Kidney capillary endothelial cell (primary cell): ENCODE measurements around the gene CLEC11A.

Experiments used
- DNase-seq: peaks from one replicate; pipeline ENCODE4 v3.0.0-alpha.2; 2018; ENCODE audit warnings: low spot score

CLEC11A gene

GRCh38 chr19:50703915-50704796, 19.0 kb upstream of the CLEC11A start:
- DNase-seq, result peak; percentile 49

GRCh38 chr19:50705422-50706019, 17.6 kb upstream of the CLEC11A start:
- peak; percentile 84 for DNase-seq

GRCh38 chr19:50706387-50706786, 16.8 kb upstream of the CLEC11A start:
- DNase-seq, result no peak

GRCh38 chr19:50708179-50708879, 14.8 kb upstream of the CLEC11A start:
- no peak for DNase-seq

- DNase-seq, result no peak
These were observed 13.1 kb upstream of the CLEC11A start for GRCh38 chr19:50710094-50710493.

DNA sequence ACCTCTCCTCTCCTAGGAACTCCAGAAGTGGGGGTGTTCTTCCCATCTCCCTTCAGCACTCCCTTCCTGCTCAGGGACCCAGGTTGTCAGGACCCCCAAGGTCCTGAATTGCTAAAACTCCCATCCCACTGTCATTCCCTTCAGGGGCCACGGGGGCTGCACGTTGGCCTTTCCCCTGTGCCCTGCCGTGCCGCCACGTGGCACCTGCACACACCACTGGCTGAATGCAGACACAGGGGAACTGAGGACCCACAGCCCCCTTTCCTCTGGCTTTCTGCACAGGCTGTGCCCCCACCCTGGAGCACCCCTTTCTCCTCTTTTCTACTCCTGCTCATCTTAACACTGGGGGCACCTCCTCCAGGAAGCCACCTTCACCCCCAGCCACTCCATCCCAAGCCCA, 12.6 kb upstream of the CLEC11A start:
- no peak for DNase-seq

DNA sequence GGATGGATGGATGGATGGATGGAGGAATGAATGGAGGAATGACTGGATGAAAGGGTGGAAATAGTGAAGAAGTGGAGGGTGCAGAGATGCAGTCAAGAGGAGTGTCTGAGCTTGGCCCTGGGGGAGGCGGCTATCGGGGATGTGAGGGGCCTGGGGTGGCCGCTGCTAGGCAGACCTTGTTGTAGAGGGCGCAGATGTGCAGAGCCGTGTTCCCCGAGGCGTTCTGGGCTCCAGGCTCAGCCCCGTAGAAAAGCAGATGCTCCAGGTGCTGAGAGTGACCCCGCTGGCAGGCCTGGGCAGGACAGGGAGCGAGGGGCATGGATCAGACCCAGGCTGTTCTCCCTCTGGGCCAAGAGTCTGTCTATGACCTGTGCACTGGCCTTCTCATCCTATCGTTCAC, 12.0 kb upstream of the CLEC11A start:
- DNase-seq, result no peak

- DNase-seq, result no peak
These were observed 11.4 kb upstream of the CLEC11A start for GRCh38 chr19:50711805-50712204.

DNA sequence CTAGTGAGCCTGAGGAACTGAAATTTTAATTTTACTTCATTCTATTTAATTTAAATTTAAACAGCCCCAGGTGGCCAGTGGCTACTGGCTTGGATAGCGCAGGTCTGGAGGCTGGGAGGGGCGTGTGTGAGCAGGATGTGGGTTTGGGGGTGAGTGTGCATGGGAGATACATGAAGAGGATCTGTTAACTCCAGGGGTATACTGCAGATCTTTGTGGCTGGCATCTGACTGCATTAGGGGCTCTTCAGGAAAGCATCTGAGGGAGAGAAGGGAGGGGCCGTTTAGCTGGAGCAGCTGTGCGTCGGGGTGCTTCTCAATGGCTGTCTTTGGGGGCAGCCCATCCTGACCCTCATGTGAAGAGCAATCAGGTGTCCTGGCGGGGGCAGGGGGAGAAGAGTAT, 10.3 kb upstream of the CLEC11A start:
- DNase-seq, result no peak

DNA sequence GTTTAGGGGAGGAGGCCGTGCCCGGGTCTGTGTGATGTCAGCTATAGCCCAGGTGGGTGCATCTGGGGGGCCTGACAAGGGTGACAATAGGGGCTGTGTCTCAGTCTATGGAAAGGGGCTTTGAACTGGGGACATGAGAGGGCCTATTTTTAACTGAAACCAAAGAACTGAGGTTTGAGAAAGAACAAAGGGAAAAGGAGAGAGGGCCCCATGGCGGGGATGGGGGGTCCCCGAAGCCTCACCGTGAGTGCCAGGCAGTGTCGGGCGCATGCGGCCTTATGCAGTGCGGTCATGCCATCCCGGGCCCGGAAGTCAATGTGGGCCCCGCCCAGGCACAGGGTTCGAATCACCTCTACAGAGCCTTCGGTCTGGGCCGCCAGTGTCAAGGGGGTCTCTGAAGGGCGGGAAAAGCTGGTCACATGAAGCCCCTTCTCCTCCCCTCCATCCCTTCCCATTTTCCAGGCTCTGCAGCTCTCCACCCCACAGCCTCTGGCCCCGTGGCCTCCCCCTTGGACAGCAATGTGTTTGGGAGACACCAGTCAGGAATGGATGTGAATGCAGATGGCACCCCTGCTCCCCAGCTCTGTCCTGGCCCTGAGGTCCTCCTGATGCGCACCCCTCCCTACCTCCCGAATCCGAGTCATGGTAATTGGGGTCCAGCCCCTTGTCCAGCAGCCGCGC, 9.5 kb upstream of the CLEC11A start:
- DNase-seq, result no peak

- no peak for DNase-seq
These were observed 6.8 kb upstream of the CLEC11A start for GRCh38 chr19:50716178-50717025.

DNA sequence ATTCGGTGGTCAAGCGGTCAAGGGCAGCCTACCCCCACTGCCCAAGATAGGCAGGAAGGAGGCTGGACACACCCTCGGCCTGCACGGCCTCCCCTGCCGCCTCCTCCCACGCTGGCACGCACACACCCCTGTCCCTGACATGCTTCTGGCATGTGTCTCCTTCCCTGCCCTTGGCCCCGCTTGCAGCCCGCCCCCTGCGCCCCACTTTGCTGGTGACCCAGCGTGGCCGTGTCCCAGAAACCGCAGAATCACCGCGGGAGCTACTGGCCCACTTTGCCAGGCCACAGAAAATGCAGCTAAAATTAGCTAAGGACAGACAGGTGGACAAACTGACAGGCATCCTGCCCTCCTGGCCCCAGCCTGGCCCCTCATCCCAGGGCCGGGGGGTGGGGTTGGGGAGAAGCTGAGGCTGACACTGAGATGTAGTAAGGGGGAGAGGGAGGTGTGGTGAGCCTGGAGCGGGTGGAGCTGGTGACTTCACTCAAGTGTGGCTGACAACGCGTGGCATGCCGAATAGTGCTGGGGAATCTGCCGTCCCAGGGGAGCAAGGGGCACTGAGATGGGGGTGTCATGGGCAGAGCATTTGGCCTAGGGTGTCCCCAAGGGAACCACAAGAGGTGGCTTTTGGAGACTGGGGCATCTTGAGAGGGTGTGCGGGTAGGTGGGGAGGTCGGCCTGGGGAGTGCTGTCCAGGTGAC, 6.0 kb upstream of the CLEC11A start:
- DNase-seq, result no peak

DNA sequence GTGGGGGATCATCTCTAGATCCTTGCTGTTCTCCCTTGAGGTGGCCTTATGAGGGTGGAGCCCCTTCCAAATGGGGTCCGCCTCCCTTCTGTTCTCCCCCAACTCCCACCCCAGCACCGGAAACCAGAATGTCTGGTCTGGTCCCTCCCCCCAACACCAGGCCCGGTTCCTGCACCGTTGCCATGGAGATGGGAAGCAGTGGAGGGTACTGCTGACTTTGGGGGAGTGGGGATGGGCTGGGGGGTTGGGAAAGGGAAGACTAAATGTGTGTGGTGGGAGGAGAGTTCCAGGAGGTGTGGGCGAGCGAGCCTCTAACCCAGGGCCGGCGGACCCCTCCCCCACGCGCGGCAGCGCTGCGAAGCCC, 5.3 kb upstream of the CLEC11A start:
- no peak for DNase-seq

DNA sequence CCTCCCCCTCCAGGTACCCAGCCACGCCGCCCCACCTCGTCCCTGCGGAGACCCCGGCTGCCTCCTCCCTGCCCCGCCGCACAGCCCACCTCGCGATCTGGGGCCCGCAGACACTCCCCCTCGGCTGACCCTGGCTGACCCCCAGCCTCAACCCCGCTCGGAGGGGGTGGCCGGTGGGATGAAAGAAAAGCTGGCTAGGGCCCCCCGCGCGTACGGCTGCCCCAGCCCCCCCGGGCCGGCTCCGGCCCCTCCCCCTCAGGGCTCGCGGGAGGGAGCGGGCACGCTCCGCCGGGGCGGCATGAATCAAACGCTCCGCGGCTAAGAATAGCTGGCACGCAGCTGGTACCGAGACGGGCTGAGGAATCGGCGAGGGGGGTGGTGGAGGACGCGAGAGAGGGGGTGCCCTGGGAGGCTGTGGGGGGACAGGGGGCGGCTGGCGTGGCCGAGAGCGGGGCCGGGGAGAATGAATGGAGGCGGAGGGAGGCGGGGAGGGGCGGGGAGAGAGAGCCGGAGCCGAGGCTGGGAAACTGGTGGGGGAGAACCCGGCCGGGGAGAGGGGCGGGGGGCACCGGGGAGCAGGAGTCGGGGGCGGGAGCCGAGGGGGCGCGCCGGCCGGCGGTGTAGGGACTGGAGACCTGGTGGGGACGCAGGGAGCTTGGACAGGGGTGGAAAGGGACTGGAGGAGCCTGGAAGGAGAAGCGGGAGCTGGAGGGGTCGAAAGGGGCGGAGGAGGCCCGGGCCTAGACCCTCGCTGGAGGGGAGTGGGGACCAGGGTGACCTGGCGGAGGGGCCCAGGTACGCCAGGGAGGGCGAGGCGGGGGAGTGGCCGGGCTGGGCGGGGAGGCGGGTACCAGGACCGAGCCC, 4.7 kb upstream of the CLEC11A start:
- DNase-seq, result no peak

GRCh38 chr19:50719119-50719435, 4.1 kb upstream of the CLEC11A start:
- DNase-seq, result no peak

DNA sequence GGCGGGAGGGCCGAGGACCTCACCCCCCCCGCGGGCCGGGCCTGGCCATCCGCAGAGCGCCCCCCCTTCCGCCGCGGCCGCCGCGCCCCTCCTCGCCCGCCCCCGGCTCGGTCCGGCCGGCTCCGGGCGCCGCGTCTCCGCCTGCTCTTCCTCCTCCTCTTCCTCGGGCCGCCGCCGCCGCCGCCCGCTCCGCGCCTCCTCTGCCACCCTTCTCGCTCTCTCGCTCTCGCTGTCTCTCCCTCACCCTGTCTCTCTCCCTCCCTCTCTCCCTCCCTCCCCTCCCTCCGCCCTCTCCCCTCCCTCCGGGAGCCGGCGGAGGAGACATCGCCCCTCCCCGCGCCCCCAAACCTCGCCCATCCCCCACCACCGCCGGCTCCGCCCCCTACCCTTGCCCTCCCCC, 3.6 kb upstream of the CLEC11A start, which contains the start of gene SHANK1:
TSS of gene SHANK1 (minus strand) at position 237 of the 400 bp plus-strand sequence. CDS start 2,883 bp downstream, outside the sequence.
- DNase-seq, result no peak

DNA sequence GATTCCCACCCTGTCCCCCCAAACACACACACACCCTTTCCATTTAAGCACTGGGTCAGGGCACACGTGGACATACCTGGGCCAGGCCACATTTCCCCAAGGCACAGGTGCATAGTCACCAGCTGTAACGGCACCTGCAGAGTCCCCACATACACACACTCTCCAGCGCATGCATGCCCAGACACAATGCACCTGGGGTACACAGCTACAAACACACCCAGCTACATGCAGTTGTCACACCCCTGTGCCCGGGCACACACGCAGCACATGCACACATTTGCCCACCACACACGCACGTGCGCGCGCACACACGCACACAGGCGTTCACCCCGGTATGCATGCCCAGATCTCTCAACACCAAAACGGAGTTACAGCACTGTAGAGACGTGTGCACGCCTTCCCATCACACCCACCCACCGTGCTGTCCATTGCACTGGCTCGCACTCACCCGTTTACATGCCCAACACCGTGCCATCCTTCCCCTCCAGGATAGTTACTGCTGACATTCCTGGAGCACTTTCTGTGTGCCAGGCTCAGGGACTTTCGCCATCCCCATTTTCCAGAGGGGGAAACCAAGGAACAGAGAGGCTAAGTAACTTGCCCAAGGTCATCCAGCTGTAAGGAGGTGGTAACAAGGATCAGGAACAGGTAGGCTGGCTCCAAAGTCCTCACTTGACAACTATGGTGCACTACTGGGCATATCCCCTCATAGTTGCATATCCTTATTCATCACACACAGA, 2.8 kb upstream of the CLEC11A start:
- DNase-seq, result no peak

DNA sequence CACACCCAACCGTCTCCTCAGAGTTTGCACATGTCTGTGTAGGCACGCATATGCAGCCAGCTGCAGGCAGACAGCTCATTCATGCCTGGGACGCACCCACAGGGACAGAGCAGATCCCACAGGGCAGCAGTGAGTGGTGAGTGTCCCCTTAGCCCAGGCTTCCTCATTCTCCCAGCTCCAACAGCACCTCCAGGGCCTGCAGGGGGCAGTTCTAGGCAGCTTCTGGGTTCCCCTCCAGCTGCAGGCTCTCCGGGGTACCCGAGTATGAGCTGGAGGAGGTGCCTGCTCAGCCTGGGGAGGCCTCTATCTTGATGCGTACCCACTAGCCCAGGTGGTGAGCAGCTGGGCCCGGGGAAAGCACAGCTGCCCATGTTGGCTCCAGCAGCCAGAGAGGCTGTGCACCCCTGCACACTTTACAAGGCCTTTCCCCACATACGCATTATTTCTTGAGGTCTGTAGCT, 2.2 kb upstream of the CLEC11A start:
- DNase-seq, result no peak

DNA sequence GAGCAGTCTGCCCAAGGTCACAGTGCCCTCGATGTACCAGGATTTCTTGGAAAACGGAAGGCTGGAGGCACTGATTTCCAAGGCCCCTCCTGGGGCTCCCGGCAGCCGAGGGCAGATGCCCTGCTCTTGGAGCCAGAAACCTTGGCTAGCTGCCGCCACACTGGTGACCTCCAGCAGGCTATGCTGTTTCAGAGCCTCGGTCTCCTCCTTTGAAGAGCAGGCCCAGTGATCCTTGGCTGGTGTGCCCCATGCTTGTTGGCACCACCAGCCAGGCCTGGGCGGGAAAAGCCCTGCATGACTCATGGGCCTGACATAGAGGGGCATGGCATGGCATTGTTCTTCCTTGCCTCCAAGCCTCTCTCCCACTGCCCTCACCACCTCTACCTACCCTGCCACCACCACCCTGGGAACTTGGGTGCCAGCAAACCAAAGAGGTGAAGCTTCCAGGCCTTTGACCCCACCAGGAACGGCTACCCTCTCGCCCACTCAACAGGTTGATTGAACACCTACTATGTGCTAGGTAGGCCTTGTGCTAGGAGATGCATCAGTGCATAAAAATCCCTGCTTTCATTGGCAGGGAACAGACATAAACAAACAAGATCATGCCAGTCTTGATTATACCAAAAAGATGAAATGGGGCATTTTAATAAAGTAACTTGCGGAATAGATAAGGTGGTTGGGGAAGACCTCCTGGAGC, 1.6 kb upstream of the CLEC11A start:
- DNase-seq, result no peak
